ENCODE results near the gene CDKAL1.

DNA sequence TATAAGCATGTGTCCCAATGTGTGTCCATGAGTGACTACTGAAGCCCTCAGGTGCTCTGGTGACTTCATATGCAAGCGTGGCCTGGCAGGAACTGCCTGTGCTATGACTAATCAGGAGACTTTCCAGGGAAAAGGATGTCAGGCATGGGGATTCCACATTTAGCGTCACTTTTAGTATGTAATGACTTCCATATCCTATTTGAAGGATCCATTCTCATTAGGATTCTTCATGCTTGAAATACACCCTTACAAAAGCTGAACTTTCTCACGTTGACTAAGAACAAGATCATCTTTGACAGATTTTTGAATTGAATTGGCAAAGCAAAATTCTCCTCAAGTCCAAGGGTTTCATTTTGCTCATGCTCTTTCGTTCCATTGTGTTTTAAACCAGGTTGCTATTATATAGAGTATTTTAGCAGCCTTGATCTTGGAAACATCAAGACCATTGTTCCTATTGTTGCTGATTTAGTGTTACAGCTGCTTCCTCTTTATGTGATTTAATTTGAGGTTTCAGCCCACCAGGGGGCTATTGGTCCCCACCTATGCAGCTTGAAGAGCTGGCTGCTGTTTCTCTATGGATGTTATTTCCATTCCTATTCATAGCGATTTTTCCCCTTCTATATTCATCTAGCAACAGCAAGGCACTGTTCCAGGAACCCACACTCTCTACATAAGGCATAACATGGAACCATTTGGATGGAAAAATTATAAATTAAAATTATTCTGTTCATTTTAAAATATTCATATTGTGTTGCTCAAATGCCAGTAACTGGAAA is 418.6 kb downstream of the CDKAL1 start:
- TF ChIP-seq CTCF (IDR thresholded peaks at IDR 0.05) (no peak), POLR2A (IDR thresholded peaks at IDR 0.05) (no peak)
